ENCODE results near the gene IL31RA. TPM values are rescaled to one million over a fixed set of nuclear protein-coding genes. Genes with fewer than 3 reads are reported as not detected.

Gene IL31RA
- total RNA-seq, 1 donor from 2014 or later, result 5.7 TPM

DNA sequence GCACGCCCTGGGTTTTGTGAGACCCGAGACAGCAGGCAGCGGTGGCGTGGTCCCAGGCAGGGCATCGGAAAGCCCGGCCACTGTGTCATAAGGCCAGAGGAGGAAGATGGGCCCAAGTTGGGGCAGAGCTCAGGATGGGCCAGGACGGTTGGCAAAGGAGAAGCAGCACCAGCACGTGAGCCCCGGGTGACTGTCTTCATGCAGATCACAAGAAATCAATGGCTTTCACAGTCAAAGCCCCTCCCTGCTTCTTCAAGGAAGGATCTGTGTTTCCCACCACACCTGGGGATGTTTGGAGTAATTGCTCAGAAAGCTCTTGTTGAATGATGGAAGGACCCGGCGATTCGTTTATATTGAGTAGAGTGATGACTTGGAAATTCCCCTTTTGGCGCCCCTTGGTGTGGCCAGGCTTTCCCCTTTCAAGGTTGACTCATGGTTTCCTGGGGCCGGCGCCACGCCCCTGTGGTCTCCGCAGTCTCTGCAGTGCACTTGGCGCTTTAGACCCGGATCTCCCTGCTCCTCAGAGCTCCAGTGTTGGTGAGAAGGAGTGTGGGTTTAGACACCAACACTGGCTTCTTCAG lies 52.1 kb downstream of the IL31RA start:
- Mint-ChIP-seq H3K4me1 (ENCODE audit: low read depth, unreplicated experiment) (peaks cover 8% of the 10 kb centered on the region), H3K36me3 (ENCODE audit: low read depth, unreplicated experiment) (no peaks in the 10 kb centered on the region), H3K4me3 (ENCODE audit: unreplicated experiment) (no peak overlapping the region), H3K27ac (ENCODE audit: unreplicated experiment) (no peak overlapping the region), H3K9me3 (ENCODE audit: unreplicated experiment) (no peaks in the 10 kb centered on the region), H3K27me3 (ENCODE audit: low read depth, unreplicated experiment) (no peaks in the 10 kb centered on the region)
- Histone ChIP-seq H3K27ac (ENCODE audit: low read depth, low read length) (no peak overlapping the region), H3K9ac (ENCODE audit: low read length) (no peak overlapping the region), H3K27me3 (ENCODE audit: insufficient read depth, low read length) (no peaks in the 10 kb centered on the region), H3K36me3 (ENCODE audit: insufficient read depth, low read length) (no peaks in the 10 kb centered on the region), H3K79me2 (ENCODE audit: insufficient read depth, low read length) (no peaks in the 10 kb centered on the region), H3K4me1 (ENCODE audit: insufficient read depth, low read length) (peaks cover 25% of the 10 kb centered on the region), H2AFZ (ENCODE audit: low read depth, low read length) (no peak overlapping the region), H3K4me2 (ENCODE audit: low read length) (peak overlapping the region; percentile 43), H3K9me3 (ENCODE audit: insufficient read depth, low read depth, low read length) (no peaks in the 10 kb centered on the region), H3K4me3 (ENCODE audit: insufficient read depth, low read depth, low read length) (no peak overlapping the region), H4K20me1 (ENCODE audit: insufficient read depth, low read length) (no peaks in the 10 kb centered on the region)
- DNase-seq (ENCODE audit: low read depth) (peak; percentile 55), FAIRE-seq (no peak)
- no peak for TF ChIP-seq EZH2 (IDR thresholded peaks at IDR 0.05; ENCODE audit: insufficient read depth, low read length)
- TF ChIP-seq, protein P1, sequence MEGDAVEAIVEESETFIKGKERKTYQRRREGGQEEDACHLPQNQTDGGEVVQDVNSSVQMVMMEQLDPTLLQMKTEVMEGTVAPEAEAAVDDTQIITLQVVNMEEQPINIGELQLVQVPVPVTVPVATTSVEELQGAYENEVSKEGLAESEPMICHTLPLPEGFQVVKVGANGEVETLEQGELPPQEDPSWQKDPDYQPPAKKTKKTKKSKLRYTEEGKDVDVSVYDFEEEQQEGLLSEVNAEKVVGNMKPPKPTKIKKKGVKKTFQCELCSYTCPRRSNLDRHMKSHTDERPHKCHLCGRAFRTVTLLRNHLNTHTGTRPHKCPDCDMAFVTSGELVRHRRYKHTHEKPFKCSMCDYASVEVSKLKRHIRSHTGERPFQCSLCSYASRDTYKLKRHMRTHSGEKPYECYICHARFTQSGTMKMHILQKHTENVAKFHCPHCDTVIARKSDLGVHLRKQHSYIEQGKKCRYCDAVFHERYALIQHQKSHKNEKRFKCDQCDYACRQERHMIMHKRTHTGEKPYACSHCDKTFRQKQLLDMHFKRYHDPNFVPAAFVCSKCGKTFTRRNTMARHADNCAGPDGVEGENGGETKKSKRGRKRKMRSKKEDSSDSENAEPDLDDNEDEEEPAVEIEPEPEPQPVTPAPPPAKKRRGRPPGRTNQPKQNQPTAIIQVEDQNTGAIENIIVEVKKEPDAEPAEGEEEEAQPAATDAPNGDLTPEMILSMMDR (IDR thresholded peaks at IDR 0.05; ENCODE audit: insufficient read depth, low read depth, low read length), result no peak

DNA sequence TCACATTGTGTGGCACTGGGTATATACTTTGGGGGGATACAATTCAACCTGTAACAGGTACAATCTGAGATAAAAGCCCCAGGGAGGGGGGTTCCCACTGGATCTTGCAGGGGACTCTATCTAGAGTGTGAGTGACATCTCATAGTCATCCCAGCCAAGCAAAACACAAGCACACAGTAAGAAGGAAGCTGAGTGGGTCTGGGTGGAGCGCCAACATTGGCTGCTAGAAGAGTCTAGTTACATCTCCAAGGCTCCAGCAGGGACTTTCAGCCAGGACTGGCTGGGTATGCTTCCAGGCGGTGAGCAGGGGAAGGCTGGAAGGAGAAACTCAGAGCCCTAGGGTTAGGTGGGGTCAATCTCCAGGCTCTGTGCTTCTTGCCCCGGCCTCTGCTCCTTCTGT lies 53.0 kb downstream of the IL31RA start:
- no peak overlapping the region for H3K4me3 ChIP-seq (ENCODE audit: insufficient read depth, low read depth, low read length)
- H3K4me1 ChIP-seq (ENCODE audit: insufficient read depth, low read length), result peaks cover 22% of the 10 kb centered on the region
- Mint-ChIP-seq H3K27me3 (ENCODE audit: low read depth, unreplicated experiment) (no peaks in the 10 kb centered on the region), H3K36me3 (ENCODE audit: low read depth, unreplicated experiment) (no peaks in the 10 kb centered on the region), H3K9me3 (ENCODE audit: unreplicated experiment) (peaks cover 4% of the 10 kb centered on the region), H3K4me3 (ENCODE audit: unreplicated experiment) (no peak overlapping the region), H3K4me1 (ENCODE audit: low read depth, unreplicated experiment) (peaks cover 6% of the 10 kb centered on the region), H3K27ac (ENCODE audit: unreplicated experiment) (no peak overlapping the region)
- H3K9me3 ChIP-seq (ENCODE audit: insufficient read depth, low read depth, low read length), result no peaks in the 10 kb centered on the region
- no peaks in the 10 kb centered on the region for H4K20me1 ChIP-seq (ENCODE audit: insufficient read depth, low read length)
- H3K27me3 ChIP-seq (ENCODE audit: insufficient read depth, low read length), result no peaks in the 10 kb centered on the region
- DNase-seq (ENCODE audit: low read depth), result peak; percentile 38
- H3K9ac ChIP-seq (ENCODE audit: low read length), result no peak overlapping the region
- no peak for FAIRE-seq
- H3K27ac ChIP-seq (ENCODE audit: low read depth, low read length), result no peak overlapping the region
- no peak overlapping the region for H3K4me2 ChIP-seq (ENCODE audit: low read length)
- no peak overlapping the region for H2AFZ ChIP-seq (ENCODE audit: low read depth, low read length)
- no peaks in the 10 kb centered on the region for H3K79me2 ChIP-seq (ENCODE audit: insufficient read depth, low read length)
- TF ChIP-seq, protein P1 (IDR thresholded peaks at IDR 0.05; ENCODE audit: insufficient read depth, low read depth, low read length), result no peak
- no peak for TF ChIP-seq EZH2 (IDR thresholded peaks at IDR 0.05; ENCODE audit: insufficient read depth, low read length)
- no peaks in the 10 kb centered on the region for H3K36me3 ChIP-seq (ENCODE audit: insufficient read depth, low read length)

DNA sequence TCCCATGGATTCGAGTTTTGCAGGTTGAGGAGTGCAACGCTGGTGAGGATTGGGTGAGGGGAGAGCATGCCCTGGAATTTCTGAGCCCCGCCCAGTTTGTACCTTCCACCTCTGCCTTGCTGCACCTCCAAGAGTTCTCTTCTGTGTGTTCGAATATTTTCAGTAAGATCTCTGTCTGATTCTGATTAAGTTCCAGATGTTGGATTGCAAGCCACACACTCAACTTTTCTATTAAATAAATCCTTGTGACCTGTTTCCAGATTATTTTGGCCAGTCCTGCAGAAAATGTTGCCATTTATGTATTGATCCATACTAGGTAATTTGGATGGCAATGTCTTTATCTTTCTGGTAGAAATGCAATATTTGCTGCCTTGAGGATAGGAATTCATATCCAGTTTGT lies 54.1 kb downstream of the IL31RA start:
- Histone ChIP-seq H3K4me1 (ENCODE audit: insufficient read depth, low read length) (peaks cover 17% of the 10 kb centered on the region), H3K79me2 (ENCODE audit: insufficient read depth, low read length) (no peaks in the 10 kb centered on the region), H3K27me3 (ENCODE audit: insufficient read depth, low read length) (no peaks in the 10 kb centered on the region), H3K9me3 (ENCODE audit: insufficient read depth, low read depth, low read length) (no peaks in the 10 kb centered on the region), H3K4me3 (ENCODE audit: insufficient read depth, low read depth, low read length) (no peak overlapping the region), H3K4me2 (ENCODE audit: low read length) (no peak overlapping the region), H3K27ac (ENCODE audit: low read depth, low read length) (no peak overlapping the region), H4K20me1 (ENCODE audit: insufficient read depth, low read length) (no peaks in the 10 kb centered on the region), H3K36me3 (ENCODE audit: insufficient read depth, low read length) (no peaks in the 10 kb centered on the region), H3K9ac (ENCODE audit: low read length) (no peak overlapping the region), H2AFZ (ENCODE audit: low read depth, low read length) (no peak overlapping the region)
- H3K4me3 Mint-ChIP-seq (ENCODE audit: unreplicated experiment), result no peak overlapping the region
- no peak for FAIRE-seq
- no peak for DNase-seq (ENCODE audit: low read depth)
- H3K9me3 Mint-ChIP-seq (ENCODE audit: unreplicated experiment), result peaks cover 4% of the 10 kb centered on the region
- no peak overlapping the region for H3K27ac Mint-ChIP-seq (ENCODE audit: unreplicated experiment)
- TF ChIP-seq, protein P1 (IDR thresholded peaks at IDR 0.05; ENCODE audit: insufficient read depth, low read depth, low read length), result no peak
- no peak for TF ChIP-seq EZH2 (IDR thresholded peaks at IDR 0.05; ENCODE audit: insufficient read depth, low read length)
- no peaks in the 10 kb centered on the region for H3K27me3 Mint-ChIP-seq (ENCODE audit: low read depth, unreplicated experiment)
- H3K36me3 Mint-ChIP-seq (ENCODE audit: low read depth, unreplicated experiment), result no peaks in the 10 kb centered on the region
- no peaks in the 10 kb centered on the region for H3K4me1 Mint-ChIP-seq (ENCODE audit: low read depth, unreplicated experiment)
